VCaP (cell line): Measurements from ENCODE around the gene PIAS4.

Experiments used
- H3K27ac ChIP-seq: fragments of 450-650 bp; 2 replicates; pipeline ENCODE4 v1.5.1; 2017
- CTCF ChIP-seq: fragments of 450-650 bp; conservative IDR thresholded peaks from 2 replicates; pipeline ENCODE4 v1.5.1; 2017; ENCODE audit warnings: mild to moderate bottlenecking, moderate library complexity

PIAS4 gene

GRCh38 chr19:4051175-4052101, 43.9 kb downstream of the PIAS4 start:
- H3K27ac ChIP-seq = no peak overlapping the region

GRCh38 chr19:4052114-4052992, 44.8 kb downstream of the PIAS4 start:
- no peak for TF ChIP-seq CTCF
- no peak overlapping the region for H3K27ac ChIP-seq

More at GRCh38 chr19:4051175-4052101, 43.9 kb downstream of the PIAS4 start:
- no peak for TF ChIP-seq CTCF

- TF ChIP-seq CTCF = no peak
- H3K27ac ChIP-seq = no peak overlapping the region
These were observed 45.5 kb downstream of the PIAS4 start for GRCh38 chr19:4052993-4053422.

GRCh38 chr19:4053423-4054324, 46.1 kb downstream of the PIAS4 start:
- no peak for TF ChIP-seq CTCF
- no peak overlapping the region for H3K27ac ChIP-seq

DNA sequence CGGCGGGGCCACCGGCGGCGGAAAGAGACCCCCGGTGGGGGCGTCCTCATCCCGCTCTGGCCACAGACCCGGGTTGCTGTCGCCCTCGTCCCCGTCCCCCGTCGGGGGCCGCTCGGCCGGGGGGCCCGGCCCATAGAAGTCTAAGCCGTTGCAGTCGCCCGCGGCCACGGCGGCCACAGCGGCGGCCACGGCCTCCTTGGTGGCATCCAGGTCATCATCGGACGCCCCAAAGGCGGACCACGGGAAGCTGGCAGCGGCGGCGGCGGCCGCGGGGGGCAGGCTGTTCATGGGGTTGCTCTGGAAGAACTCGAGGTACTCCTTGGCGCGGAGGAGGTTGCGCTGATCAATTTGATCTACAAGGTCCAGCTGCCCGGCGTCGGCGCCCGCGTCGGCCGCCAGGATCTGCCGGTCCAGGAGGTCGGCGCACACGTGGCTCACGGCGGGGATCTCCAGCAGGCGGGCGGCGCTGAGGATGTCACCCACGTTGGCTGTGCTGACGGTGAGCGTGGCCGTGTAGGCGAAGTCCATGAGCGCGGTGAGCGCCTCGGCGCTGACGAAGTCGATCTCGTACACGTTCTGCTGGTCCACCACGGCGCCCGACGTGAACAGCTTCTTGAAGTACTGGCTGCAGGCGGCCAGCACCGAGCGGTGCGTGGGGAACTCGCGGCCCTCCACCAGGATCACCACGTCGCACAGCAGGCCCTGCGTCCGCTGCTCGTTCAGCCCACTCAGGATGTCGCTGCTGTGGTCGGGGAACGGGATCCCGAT, 47.1 kb downstream of the PIAS4 start:
- H3K27ac ChIP-seq = no peak overlapping the region

GRCh38 chr19:4055209-4055552, 47.6 kb downstream of the PIAS4 start:
- TF ChIP-seq CTCF = no peak
- no peak overlapping the region for H3K27ac ChIP-seq

More for the DNA sequence above, 47.1 kb downstream of the PIAS4 start:
- no peak for TF ChIP-seq CTCF
